Iris pigment epithelial cell (primary cell): ENCODE results near the gene COLEC12.

Source experiments
- DNase-seq: peaks from one replicate; pipeline ENCODE4 v3.0.0-alpha.2; 2011; ENCODE audit warnings: low read depth

The COLEC12 gene

GRCh38 chr18:360676-361075, 139.8 kb downstream of the COLEC12 start:
- DNase-seq = no peak

- no peak for DNase-seq
Observed at GRCh38 chr18:356778-357177, 143.7 kb downstream of the COLEC12 start.

- no peak for DNase-seq
Observed at GRCh38 chr18:355678-356077, 144.8 kb downstream of the COLEC12 start.

GRCh38 chr18:354471-354870, 146.0 kb downstream of the COLEC12 start:
- no peak for DNase-seq

GRCh38 chr18:354003-354402, 146.5 kb downstream of the COLEC12 start:
- no peak for DNase-seq

- DNase-seq = no peak
Observed at GRCh38 chr18:352438-352837, 148.1 kb downstream of the COLEC12 start.

- DNase-seq = no peak
Observed at GRCh38 chr18:350953-351572, 149.4 kb downstream of the COLEC12 start.

GRCh38 chr18:346600-346999, 153.9 kb downstream of the COLEC12 start:
- DNase-seq = no peak

GRCh38 chr18:341102-341501, 159.4 kb downstream of the COLEC12 start:
- no peak for DNase-seq

- DNase-seq = no peak
Observed at GRCh38 chr18:340044-340443, 160.5 kb downstream of the COLEC12 start.

GRCh38 chr18:339200-339599, 161.3 kb downstream of the COLEC12 start:
- DNase-seq = no peak

GRCh38 chr18:336713-337112, 163.8 kb downstream of the COLEC12 start:
- no peak for DNase-seq

- no peak for DNase-seq
Observed at GRCh38 chr18:335733-336132, 164.8 kb downstream of the COLEC12 start.

- DNase-seq = no peak
Observed at GRCh38 chr18:334575-335132, 165.8 kb downstream of the COLEC12 start.

- DNase-seq = no peak
Observed at GRCh38 chr18:332721-333510, 167.6 kb downstream of the COLEC12 start.

GRCh38 chr18:332007-332406, 168.5 kb downstream of the COLEC12 start:
- no peak for DNase-seq

GRCh38 chr18:331221-331821, 169.2 kb downstream of the COLEC12 start:
- DNase-seq = peak; percentile 58

- no peak for DNase-seq
Observed at GRCh38 chr18:328928-329327, 171.6 kb downstream of the COLEC12 start.

GRCh38 chr18:326846-327245, 173.7 kb downstream of the COLEC12 start:
- DNase-seq = no peak

- peak; percentile 71 for DNase-seq
Observed at GRCh38 chr18:323253-323622, 177.3 kb downstream of the COLEC12 start.

GRCh38 chr18:321865-322467, 178.5 kb downstream of the COLEC12 start:
- DNase-seq = peak; percentile 39

GRCh38 chr18:320155-320554, 180.3 kb downstream of the COLEC12 start:
- DNase-seq = no peak

- no peak for DNase-seq
Observed at GRCh38 chr18:319720-320119, 180.8 kb downstream of the COLEC12 start.
